HEK293 (cell line): ENCODE measurements around the gene ABCB10.

Experiments
- CTCF ChIA-PET: fragments of 350-600 bp; formaldehyde crosslinking; extraction: SDS; loops from one replicate; lab custom pipeline; 2021; ENCODE audit warnings: antibody characterized with exemption; lab: Yijun Ruan, JAX
- POLR2A ChIA-PET: fragments of 300-600 bp; formaldehyde crosslinking; extraction: SDS; loops from one replicate; lab custom pipeline; 2020; ENCODE audit warnings: antibody characterized with exemption, inconsistent platforms; lab: Yijun Ruan, JAX
- H3K27ac ChIP-seq: fragments of 200-500 bp; sonication (Bioruptor generic); 2 replicates; pipeline ENCODE4 v1.5.1; 2014; ENCODE audit warnings: low read depth, low read length, control low read depth, inconsistent platforms; ENCODE audit errors: extremely low read depth
- H3K36me3 ChIP-seq, 2 experiments: fragments of 200-500 bp in 1 of 2; sonication (Bioruptor generic) in 1 of 2; 1 replicate in 1 of 2; 2 replicates in 1 of 2; pipeline ENCODE4 v1.5.1; 2014 to 2017; ENCODE audit warnings: inconsistent platforms in 2 of 2, low read length in 2 of 2; ENCODE audit not compliant: control insufficient read depth in 2 of 2, insufficient read depth in 1 of 2
- H3K4me1 ChIP-seq: fragments of 200-500 bp; sonication (Bioruptor generic); 2 replicates; pipeline ENCODE4 v1.5.1; 2014; ENCODE audit warnings: mild to moderate bottlenecking, low read length, inconsistent platforms; ENCODE audit not compliant: control insufficient read depth, insufficient read depth
- H3K4me3 ChIP-seq: 2 replicates; pipeline ENCODE4 v1.5.1; 2011; ENCODE audit warnings: low read depth, mild to moderate bottlenecking, control low read depth, low read length, moderate library complexity
- H3K9me3 ChIP-seq: fragments of 200-500 bp; sonication (Bioruptor generic); 2 replicates; pipeline ENCODE4 v1.5.1; 2014; ENCODE audit warnings: low read depth, low read length, inconsistent platforms; ENCODE audit not compliant: control insufficient read depth, insufficient read depth
- FEZF1 ChIP-seq: fragments of 450-650 bp; formaldehyde crosslinking; IDR thresholded peaks from 2 replicates; pipeline ENCODE4 v1.5.1; 2016; ENCODE audit warnings: missing biosample characterization, missing genetic modification characterization
- PRDM6 ChIP-seq: fragments of 450-650 bp; formaldehyde crosslinking; IDR thresholded peaks from 2 replicates; pipeline ENCODE4 v1.5.1; 2017; ENCODE audit warnings: missing biosample characterization, missing genetic modification characterization
- SP3 ChIP-seq: fragments of 450-650 bp; formaldehyde crosslinking; IDR thresholded peaks from 2 replicates; pipeline ENCODE4 v1.5.1; 2016; ENCODE audit warnings: missing biosample characterization, missing genetic modification characterization
- YY2 ChIP-seq: fragments of 450-650 bp; formaldehyde crosslinking; IDR thresholded peaks from 2 replicates; pipeline ENCODE4 v1.5.1; 2016; ENCODE audit warnings: missing biosample characterization, missing genetic modification characterization
- ZBTB17 ChIP-seq: fragments of 450-650 bp; formaldehyde crosslinking; IDR thresholded peaks from 2 replicates; pipeline ENCODE4 v1.5.1; 2016; ENCODE audit warnings: missing biosample characterization, missing genetic modification characterization
- ZBTB7A ChIP-seq: fragments of 450-650 bp; formaldehyde crosslinking; IDR thresholded peaks from 2 replicates; pipeline ENCODE4 v1.5.1; 2016; ENCODE audit warnings: low read depth, missing biosample characterization, missing genetic modification characterization
- ZIC2 ChIP-seq: fragments of 450-650 bp; formaldehyde crosslinking; IDR thresholded peaks from 2 replicates; pipeline ENCODE4 v1.5.1; 2016; ENCODE audit warnings: missing biosample characterization, missing genetic modification characterization
- ZNF202 ChIP-seq: fragments of 450-650 bp; formaldehyde crosslinking; IDR thresholded peaks from 2 replicates; pipeline ENCODE4 v1.5.1; 2016; ENCODE audit warnings: missing biosample characterization, missing genetic modification characterization, borderline replicate concordance
- ZNF223 ChIP-seq: fragments of 450-650 bp; formaldehyde crosslinking; IDR thresholded peaks from 2 replicates; pipeline ENCODE4 v1.5.1; 2016; ENCODE audit warnings: missing biosample characterization, missing genetic modification characterization
- ZNF354C ChIP-seq: fragments of 450-650 bp; formaldehyde crosslinking; IDR thresholded peaks from 2 replicates; pipeline ENCODE4 v1.5.1; 2016; ENCODE audit warnings: missing biosample characterization, missing genetic modification characterization, low read depth, borderline replicate concordance
- ZNF48 ChIP-seq: fragments of 450-650 bp; formaldehyde crosslinking; IDR thresholded peaks from 2 replicates; pipeline ENCODE4 v1.5.1; 2016; ENCODE audit warnings: missing biosample characterization, missing genetic modification characterization
- ZNF510 ChIP-seq: fragments of 450-650 bp; formaldehyde crosslinking; IDR thresholded peaks from 2 replicates; pipeline ENCODE4 v1.5.1; 2018; ENCODE audit warnings: mild to moderate bottlenecking, missing genetic modification characterization, missing biosample characterization; ENCODE audit not compliant: insufficient replicate concordance
- ZNF544 ChIP-seq: fragments of 450-650 bp; formaldehyde crosslinking; IDR thresholded peaks from 2 replicates; pipeline ENCODE4 v1.5.0; 2017; ENCODE audit warnings: missing biosample characterization, missing genetic modification characterization
- ZNF555 ChIP-seq: fragments of 450-650 bp; formaldehyde crosslinking; conservative IDR thresholded peaks from 2 replicates; pipeline ENCODE4 v1.5.1; 2017; ENCODE audit warnings: missing biosample characterization, mild to moderate bottlenecking, missing genetic modification characterization, inconsistent platforms
- ZNF558 ChIP-seq: fragments of 450-650 bp; formaldehyde crosslinking; IDR thresholded peaks from 2 replicates; pipeline ENCODE4 v1.5.1; 2016; ENCODE audit warnings: missing biosample characterization, missing genetic modification characterization
- ZNF600 ChIP-seq: fragments of 450-650 bp; formaldehyde crosslinking; IDR thresholded peaks from 2 replicates; pipeline ENCODE4 v1.5.1; 2016; ENCODE audit warnings: missing biosample characterization, missing genetic modification characterization
- ZNF658 ChIP-seq: fragments of 450-650 bp; formaldehyde crosslinking; IDR thresholded peaks from 2 replicates; pipeline ENCODE4; 2016; ENCODE audit warnings: missing biosample characterization, missing genetic modification characterization
- ZNF692 ChIP-seq: fragments of 450-650 bp; formaldehyde crosslinking; IDR thresholded peaks from 2 replicates; pipeline ENCODE4 v1.5.1; 2016; ENCODE audit warnings: missing biosample characterization, missing genetic modification characterization
- ZNF701 ChIP-seq: fragments of 450-650 bp; formaldehyde crosslinking; IDR thresholded peaks from 2 replicates; pipeline ENCODE4 v1.5.1; 2016; ENCODE audit warnings: missing biosample characterization, missing genetic modification characterization
- ZNF792 ChIP-seq: fragments of 450-650 bp; formaldehyde crosslinking; IDR thresholded peaks from 2 replicates; pipeline ENCODE4 v1.5.1; 2016; ENCODE audit warnings: missing biosample characterization, missing genetic modification characterization
- ZNF830 ChIP-seq: fragments of 450-650 bp; IDR thresholded peaks from 2 replicates; pipeline ENCODE4 v1.5.0; 2018; ENCODE audit warnings: missing biosample characterization, missing genetic modification characterization, low read depth, mild to moderate bottlenecking, moderate library complexity
- TF ChIP-seq, protein P1 (sequence below): fragments of 450-650 bp; formaldehyde crosslinking; IDR thresholded peaks from 2 replicates; pipeline ENCODE4 v1.5.0; 2017; ENCODE audit warnings: missing biosample characterization, missing genetic modification characterization, borderline replicate concordance
- TF ChIP-seq, protein P2 (sequence below): fragments of 450-650 bp; formaldehyde crosslinking; IDR thresholded peaks from 2 replicates; pipeline ENCODE4; 2016; ENCODE audit warnings: missing biosample characterization, missing genetic modification characterization
- TF ChIP-seq, protein P3 (sequence below): fragments of 450-650 bp; IDR thresholded peaks from 2 replicates; pipeline ENCODE4 v1.5.1; 2018; ENCODE audit warnings: missing biosample characterization, mild to moderate bottlenecking, missing genetic modification characterization
- TF ChIP-seq, protein P4 (sequence below): fragments of 450-650 bp; formaldehyde crosslinking; IDR thresholded peaks from 2 replicates; pipeline ENCODE4 v1.5.1; 2017; ENCODE audit warnings: missing biosample characterization, missing genetic modification characterization

The ABCB10 gene

DNA sequence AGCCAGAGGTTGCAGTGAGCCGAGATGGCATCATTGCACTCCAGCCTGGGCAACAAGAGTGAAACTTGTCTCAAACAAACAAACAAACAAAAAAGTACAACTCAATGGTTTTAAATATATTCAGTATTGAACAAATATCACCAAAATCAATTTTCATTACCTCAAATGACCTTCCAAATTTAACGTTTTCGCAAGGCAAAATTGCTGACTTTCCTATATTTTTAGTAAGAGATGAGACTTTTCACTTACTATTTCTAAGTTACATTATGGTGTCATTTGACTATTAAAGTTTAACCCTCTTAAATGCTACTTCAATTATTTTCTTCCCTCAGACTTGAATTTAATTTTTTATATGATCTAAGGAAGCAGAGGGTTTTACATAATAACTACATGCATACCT lies 23.0 kb upstream of the ABCB10 start:
- Histone ChIP-seq H3K4me3 (no peak overlapping the region), H3K27ac (no peak overlapping the region), H3K9me3 (no peaks in the 10 kb centered on the region), H3K4me1 (peaks cover 9% of the 10 kb centered on the region), H3K36me3 (no peaks in the 10 kb centered on the region)
- POLR2A ChIA-PET = no interaction called here
- TF ChIP-seq ZNF510 (tag by site-specific recombination) (no peak), PRDM6 (tag by site-specific recombination) (no peak), ZNF202 (tag by site-specific recombination) (no peak), ZNF701 (no peak), ZNF555 (tag by site-specific recombination) (no peak), ZNF354C (tag by site-specific recombination) (no peak), SP3 (tag by site-specific recombination) (no peak), ZNF830 (tag by site-specific recombination) (no peak)
- TF ChIP-seq, protein P1, sequence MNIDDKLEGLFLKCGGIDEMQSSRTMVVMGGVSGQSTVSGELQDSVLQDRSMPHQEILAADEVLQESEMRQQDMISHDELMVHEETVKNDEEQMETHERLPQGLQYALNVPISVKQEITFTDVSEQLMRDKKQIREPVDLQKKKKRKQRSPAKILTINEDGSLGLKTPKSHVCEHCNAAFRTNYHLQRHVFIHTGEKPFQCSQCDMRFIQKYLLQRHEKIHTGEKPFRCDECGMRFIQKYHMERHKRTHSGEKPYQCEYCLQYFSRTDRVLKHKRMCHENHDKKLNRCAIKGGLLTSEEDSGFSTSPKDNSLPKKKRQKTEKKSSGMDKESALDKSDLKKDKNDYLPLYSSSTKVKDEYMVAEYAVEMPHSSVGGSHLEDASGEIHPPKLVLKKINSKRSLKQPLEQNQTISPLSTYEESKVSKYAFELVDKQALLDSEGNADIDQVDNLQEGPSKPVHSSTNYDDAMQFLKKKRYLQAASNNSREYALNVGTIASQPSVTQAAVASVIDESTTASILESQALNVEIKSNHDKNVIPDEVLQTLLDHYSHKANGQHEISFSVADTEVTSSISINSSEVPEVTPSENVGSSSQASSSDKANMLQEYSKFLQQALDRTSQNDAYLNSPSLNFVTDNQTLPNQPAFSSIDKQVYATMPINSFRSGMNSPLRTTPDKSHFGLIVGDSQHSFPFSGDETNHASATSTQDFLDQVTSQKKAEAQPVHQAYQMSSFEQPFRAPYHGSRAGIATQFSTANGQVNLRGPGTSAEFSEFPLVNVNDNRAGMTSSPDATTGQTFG = no peak
- CTCF ChIA-PET = interaction anchor here (0.8 to 2.8 kb wide), 2 partner anchors 11 to 23 kb away, joined by 3 to 15 read pairs; partner anchors contain the start of gene ABCB10

- Histone ChIP-seq H3K27ac (peak overlapping the region; percentile 48; the same call in 1 of the 2 replicates), H3K36me3 (no peaks in the 10 kb centered on the region), H3K9me3 (no peaks in the 10 kb centered on the region), H3K4me1 (peaks cover 9% of the 10 kb centered on the region), H3K4me3 (no peak overlapping the region)
- POLR2A ChIA-PET = interaction anchor here (0.5 to 2.4 kb wide), 3 partner anchors 11 to 47 kb away, joined by 3 to 13 read pairs (median 3); partner anchors contain the start of genes ABCB10, TAF5L and URB2
- CTCF ChIA-PET = interaction anchor here (1.0 to 2.8 kb wide), 3 partner anchors 16 to 21 kb away, joined by 3 to 15 read pairs (median 5); partner anchors contain the start of gene ABCB10
- TF ChIP-seq, protein P2, sequence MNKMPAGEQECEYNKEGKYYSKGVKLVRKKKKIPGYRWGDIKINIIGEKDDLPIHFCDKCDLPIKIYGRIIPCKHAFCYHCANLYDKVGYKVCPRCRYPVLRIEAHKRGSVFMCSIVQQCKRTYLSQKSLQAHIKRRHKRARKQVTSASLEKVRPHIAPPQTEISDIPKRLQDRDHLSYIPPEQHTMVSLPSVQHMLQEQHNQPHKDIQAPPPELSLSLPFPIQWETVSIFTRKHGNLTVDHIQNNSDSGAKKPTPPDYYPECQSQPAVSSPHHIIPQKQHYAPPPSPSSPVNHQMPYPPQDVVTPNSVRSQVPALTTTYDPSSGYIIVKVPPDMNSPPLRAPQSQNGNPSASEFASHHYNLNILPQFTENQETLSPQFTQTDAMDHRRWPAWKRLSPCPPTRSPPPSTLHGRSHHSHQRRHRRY (tag by site-specific recombination) = no peak
- TF ChIP-seq ZNF558 (tag by site-specific recombination) = no peak
- no peak for TF ChIP-seq ZNF658 (tag by site-specific recombination)
- TF ChIP-seq ZBTB7A (tag by site-specific recombination) = no peak
- peak; percentile 100 for TF ChIP-seq ZNF600
- TF ChIP-seq ZBTB17 (tag by site-specific recombination) = peak; percentile 83
- TF ChIP-seq ZNF48 (tag by site-specific recombination) = no peak
- no peak for TF ChIP-seq ZNF223 (tag by site-specific recombination)
- TF ChIP-seq ZNF692 (tag by site-specific recombination) = 0 out of 2 replicates have a peak, but pooled peaks have one; percentile 37
- peak; percentile 67; the same call in 1 of the 2 replicates for TF ChIP-seq ZNF792 (tag by site-specific recombination)
- TF ChIP-seq, protein P3, sequence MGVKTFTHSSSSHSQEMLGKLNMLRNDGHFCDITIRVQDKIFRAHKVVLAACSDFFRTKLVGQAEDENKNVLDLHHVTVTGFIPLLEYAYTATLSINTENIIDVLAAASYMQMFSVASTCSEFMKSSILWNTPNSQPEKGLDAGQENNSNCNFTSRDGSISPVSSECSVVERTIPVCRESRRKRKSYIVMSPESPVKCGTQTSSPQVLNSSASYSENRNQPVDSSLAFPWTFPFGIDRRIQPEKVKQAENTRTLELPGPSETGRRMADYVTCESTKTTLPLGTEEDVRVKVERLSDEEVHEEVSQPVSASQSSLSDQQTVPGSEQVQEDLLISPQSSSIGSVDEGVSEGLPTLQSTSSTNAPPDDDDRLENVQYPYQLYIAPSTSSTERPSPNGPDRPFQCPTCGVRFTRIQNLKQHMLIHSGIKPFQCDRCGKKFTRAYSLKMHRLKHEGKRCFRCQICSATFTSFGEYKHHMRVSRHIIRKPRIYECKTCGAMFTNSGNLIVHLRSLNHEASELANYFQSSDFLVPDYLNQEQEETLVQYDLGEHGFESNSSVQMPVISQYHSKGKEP (tag by site-specific recombination) = peak; percentile 94
- peak; percentile 76 for TF ChIP-seq ZIC2
- TF ChIP-seq, protein P4, sequence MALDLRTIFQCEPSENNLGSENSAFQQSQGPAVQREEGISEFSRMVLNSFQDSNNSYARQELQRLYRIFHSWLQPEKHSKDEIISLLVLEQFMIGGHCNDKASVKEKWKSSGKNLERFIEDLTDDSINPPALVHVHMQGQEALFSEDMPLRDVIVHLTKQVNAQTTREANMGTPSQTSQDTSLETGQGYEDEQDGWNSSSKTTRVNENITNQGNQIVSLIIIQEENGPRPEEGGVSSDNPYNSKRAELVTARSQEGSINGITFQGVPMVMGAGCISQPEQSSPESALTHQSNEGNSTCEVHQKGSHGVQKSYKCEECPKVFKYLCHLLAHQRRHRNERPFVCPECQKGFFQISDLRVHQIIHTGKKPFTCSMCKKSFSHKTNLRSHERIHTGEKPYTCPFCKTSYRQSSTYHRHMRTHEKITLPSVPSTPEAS (tag by site-specific recombination) = no peak
- peak; percentile 77 for TF ChIP-seq FEZF1 (tag by site-specific recombination)
- peak; percentile 85 for TF ChIP-seq YY2 (tag by site-specific recombination)
- TF ChIP-seq ZNF544 = no peak
Observed at GRCh38 chr1:229579059-229579673, 20.7 kb upstream of the ABCB10 start.
